CD4-positive, alpha-beta T cell treated with Interleukin-15 for 1 hour (primary cell): ENCODE measurements around the gene TAGLN2.

Source experiments
- DNase-seq: peaks from one replicate; pipeline ENCODE4 v3.0.0-alpha.2; 2020

Gene TAGLN2

GRCh38 chr1:159924791-159925718, at the start of gene TAGLN2:
Gene TAGLN2, minus strand, starts transcription at chr1:159925507. Its CDS starts 4,998 bp downstream, at chr1:159920509.
- DNase-seq: peak; percentile 96

- no peak for DNase-seq
Measured at GRCh38 chr1:159974350-159974965, 49.2 kb upstream of the TAGLN2 start.

DNA sequence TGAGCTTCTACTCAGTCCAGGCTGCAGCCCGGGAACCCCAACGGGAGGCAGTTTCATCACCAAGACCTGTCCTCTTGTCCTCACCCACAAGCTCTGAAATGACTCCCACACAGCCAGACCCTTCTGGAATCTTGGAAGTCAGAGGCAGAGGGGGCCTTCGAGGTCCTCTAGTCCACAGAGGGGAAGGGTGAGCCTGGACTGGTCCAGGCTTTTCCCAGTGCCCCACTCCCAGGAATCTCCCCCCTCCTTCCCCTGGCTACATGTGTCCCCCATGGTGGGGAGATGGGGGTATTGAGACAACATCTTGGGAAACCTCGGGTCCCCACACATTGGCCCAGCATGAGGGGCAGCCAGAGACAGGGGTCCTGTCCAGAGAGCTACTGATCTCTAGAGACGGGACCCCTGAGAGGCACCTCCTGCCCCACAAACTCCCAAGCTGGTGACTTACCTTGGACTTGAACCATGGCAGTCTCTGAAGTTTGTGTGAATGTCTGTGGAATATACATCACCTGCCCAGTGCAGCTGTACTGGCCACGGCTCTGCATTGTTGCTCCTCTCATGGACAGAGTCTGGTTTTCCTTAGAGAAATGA, 48.1 kb upstream of the TAGLN2 start:
- DNase-seq: no peak

- DNase-seq: no peak
Measured at GRCh38 chr1:159972443-159973205, 47.3 kb upstream of the TAGLN2 start.

DNA sequence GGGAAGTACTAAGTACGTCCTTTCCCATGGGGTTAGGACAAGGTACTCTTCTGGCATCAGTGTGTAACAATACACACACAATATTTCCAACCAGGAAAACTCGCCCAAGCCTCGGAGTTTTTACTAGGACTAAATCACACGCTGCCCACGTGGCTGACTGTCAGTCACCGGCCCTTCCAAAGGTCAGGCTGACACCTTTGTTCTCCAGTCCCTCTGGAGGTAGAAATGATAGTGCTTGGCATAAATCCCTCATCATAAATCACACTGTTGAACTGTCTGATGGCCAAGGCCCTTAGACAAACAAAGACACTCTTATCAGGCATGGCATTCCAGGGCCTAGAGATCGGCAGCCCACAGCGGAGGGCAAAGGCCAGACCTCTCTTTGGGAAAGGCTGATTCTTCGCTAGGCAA, 45.6 kb upstream of the TAGLN2 start:
- DNase-seq: no peak

GRCh38 chr1:159968901-159969300, 43.6 kb upstream of the TAGLN2 start:
- no peak for DNase-seq

DNA sequence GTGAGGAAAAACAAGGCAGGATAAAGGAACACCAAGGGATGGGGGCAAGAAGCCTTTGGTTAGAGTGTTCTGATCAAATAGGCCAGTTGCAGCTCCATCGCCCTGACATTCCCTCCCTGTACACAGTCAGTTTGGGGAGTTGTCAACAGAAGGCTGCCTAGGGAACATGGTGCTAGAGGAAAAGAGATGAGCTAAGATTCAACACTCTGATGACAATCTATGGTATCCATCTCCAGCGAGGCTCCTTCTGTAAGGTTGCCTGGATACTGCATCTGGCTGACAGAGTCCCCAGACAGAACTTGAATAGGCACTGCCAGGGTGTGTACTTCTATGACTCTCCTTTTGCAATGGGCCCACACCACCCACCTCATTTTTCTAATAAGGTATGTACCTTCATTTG, 40.0 kb upstream of the TAGLN2 start:
- no peak for DNase-seq

DNA sequence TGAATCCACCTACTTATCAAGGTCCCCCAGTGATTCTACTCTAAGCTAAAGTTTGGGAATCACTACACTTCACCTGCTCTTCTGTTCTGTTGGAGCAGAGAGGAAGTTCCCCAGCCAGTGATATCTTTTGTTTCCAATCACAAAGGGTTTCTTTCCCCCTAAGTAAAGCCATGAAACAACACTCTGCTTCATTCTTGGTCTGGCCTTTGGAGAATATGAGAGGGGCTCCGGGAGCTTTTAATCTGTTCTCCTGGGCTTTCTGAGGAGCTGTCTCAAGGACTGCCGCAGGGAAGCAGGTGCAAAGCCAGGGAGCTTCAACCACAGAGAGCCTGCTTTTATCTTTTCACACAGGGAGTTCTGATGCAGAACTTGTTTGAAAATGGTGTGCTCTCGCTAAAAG, 38.8 kb upstream of the TAGLN2 start:
- DNase-seq: no peak

GRCh38 chr1:159962176-159962575, 36.9 kb upstream of the TAGLN2 start:
- DNase-seq: no peak

GRCh38 chr1:159961636-159962035, 36.3 kb upstream of the TAGLN2 start:
- no peak for DNase-seq

- no peak for DNase-seq
Measured at GRCh38 chr1:159960721-159961381, 35.5 kb upstream of the TAGLN2 start.

- no peak for DNase-seq
Measured at GRCh38 chr1:159959451-159959850, 34.1 kb upstream of the TAGLN2 start.

GRCh38 chr1:159958719-159959380, 33.5 kb upstream of the TAGLN2 start:
- no peak for DNase-seq

DNA sequence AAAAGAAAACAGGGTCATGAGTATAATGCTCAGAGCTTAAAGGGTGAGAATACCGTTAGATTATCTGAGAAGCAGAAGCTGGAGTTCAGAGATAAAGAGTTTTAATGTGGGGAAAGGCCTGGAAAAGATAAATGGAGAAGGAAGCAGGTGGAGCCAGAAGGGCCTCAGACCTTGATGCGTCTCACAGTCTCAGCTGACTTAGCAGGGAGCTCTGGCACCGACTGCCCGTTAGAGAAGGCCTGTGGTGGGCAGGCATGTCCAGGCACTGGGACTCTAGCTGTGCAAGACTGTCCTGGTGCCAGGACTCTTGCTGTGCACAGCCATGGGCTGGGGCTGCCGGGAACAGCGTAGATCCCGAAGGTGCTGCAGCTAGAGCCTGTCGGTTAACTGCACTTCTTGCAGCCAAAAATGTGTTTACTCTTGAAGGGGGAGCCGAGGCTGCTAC, 32.5 kb upstream of the TAGLN2 start:
- no peak for DNase-seq

DNA sequence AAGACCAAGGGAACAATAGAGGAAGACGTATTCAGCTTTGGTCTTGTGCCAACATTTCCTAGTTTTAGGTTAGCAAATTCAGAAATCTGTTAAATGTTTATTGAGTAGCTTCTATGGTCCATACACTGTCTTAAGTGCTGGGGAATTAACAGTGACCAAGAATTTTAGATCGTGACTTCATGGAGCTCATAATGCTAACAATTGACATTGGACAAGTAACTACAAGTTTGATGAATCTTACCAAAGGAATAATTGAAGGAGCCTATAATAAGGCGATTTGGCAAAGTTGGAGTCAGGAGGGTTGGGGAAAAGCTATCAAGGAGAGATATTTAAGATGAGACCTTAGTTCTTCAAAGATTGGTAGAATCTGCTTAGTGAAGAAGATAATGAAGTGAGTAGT, 30.1 kb upstream of the TAGLN2 start:
- no peak for DNase-seq

GRCh38 chr1:159953536-159954515, 28.5 kb upstream of the TAGLN2 start, which contains the start of gene SLAMF9:
Gene SLAMF9, minus strand, starts transcription at chr1:159954237. Its CDS starts 100 bp downstream, at chr1:159954137.
- peak; percentile 30 for DNase-seq

DNA sequence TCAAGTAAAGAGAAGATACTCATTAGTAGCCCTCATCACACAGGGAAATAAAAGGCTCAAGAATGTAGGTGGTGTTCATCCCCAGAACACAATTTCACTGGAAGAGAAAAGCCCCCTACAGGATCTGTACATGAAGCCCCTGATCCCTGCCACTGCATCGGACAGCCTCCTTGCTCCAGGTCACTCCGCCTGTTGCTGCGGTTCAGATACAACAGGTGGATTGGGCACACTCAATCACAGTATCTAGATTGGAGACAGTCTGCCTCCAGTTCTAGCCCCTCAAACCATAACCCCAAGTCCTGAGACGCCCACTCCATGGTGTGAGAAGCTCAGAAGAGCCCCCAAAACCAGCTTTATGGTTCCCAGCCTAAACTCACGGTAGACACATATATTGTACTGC, 27.6 kb upstream of the TAGLN2 start:
- DNase-seq: no peak

GRCh38 chr1:159951551-159951950, 26.2 kb upstream of the TAGLN2 start:
- DNase-seq: no peak

GRCh38 chr1:159951016-159951415, 25.7 kb upstream of the TAGLN2 start:
- no peak for DNase-seq

- no peak for DNase-seq
Measured at GRCh38 chr1:159949981-159950381, 24.7 kb upstream of the TAGLN2 start.

- DNase-seq: no peak
Measured at GRCh38 chr1:159949123-159949522, 23.8 kb upstream of the TAGLN2 start.
